HepG2 (cell line): ENCODE data around the gene PARP3. TPM values are rescaled to one million over a fixed set of nuclear protein-coding genes. Genes with fewer than 3 reads are reported as not detected.

ENCODE experiments used
- ATAC-seq: fragments of 200-7000 bp; cut with Tn5 transposase; 3 replicates; pipeline ENCODE4 v1.9.1; 2020; ENCODE audit warnings: mild to moderate bottlenecking, moderate library complexity
- BruUV-seq: library from RNA; stranded (reverse); fragments of 400-500 nt; replicated peaks from 2 replicates; lab custom pipeline; 2021; lab: Mats Ljungman, UMichigan
- CTCF ChIA-PET: fragments of 300-600 bp; formaldehyde crosslinking; extraction: SDS; loops from one replicate; lab custom pipeline; 2021; ENCODE audit warnings: low total read pairs, inconsistent platforms, low intra/inter-chr PET ratio; lab: Yijun Ruan, JAX
- POLR2A ChIA-PET: fragments of 350-600 bp; sonication (Branson Sonifier 250); formaldehyde crosslinking; loops from one replicate; lab custom pipeline; 2020; ENCODE audit warnings: antibody characterized with exemption, inconsistent platforms; lab: Yijun Ruan, JAX
- DNase-seq: peaks from one replicate; pipeline ENCODE4 v3.0.0-alpha.2; 2015; ENCODE audit warnings: low spot score
- FAIRE-seq: peaks from 3 replicates; lab custom pipeline; 2011; peaks lifted over from hg19 to GRCh38; lab: Jason Lieb, UNC
- H2AFZ ChIP-seq: one replicate; pipeline ENCODE4 v1.6.1; 2011; ENCODE audit warnings: low read length, inconsistent platforms
- H3K27ac ChIP-seq: fragments of 300-600 bp; 3 replicates; pipeline ENCODE4 v1.8.0; 2011; ENCODE audit warnings: mixed run types, mild to moderate bottlenecking, mixed read lengths, low read length, inconsistent platforms; ENCODE audit not compliant: insufficient read depth; ENCODE audit errors: extremely low read length
- H3K27me3 ChIP-seq, 2 experiments: fragments of 200-600 bp in 1 of 2; 2 replicates in 1 of 2; 3 replicates in 1 of 2; pipeline versions ENCODE4 v1.6.0 to v1.8.0; 2011; ENCODE audit warnings: low read length in 2 of 2, mild to moderate bottlenecking in 2 of 2, moderate library complexity in 2 of 2, inconsistent platforms in 1 of 2; ENCODE audit not compliant: insufficient read depth in 2 of 2, control insufficient read depth in 1 of 2
- H3K36me3 ChIP-seq, 2 experiments: fragments of 200-600 bp in 1 of 2; replicated peaks in 1 of 2; 2 replicates in 1 of 2; 3 replicates in 1 of 2; pipeline versions ENCODE4 v1.5.1 to v1.8.0; 2011; ENCODE audit warnings: low read length in 2 of 2, inconsistent platforms in 1 of 2; ENCODE audit not compliant: insufficient read depth in 2 of 2, control insufficient read depth in 1 of 2
- H3K4me1 ChIP-seq: 2 replicates; pipeline ENCODE4 v1.5.1; 2012; ENCODE audit warnings: low read length, inconsistent platforms; ENCODE audit not compliant: insufficient read depth
- H3K4me2 ChIP-seq: 2 replicates; pipeline ENCODE4 v1.6.0; 2011; ENCODE audit warnings: low read depth, low read length, inconsistent platforms
- H3K4me3 ChIP-seq, 3 experiments: fragments of 200-600 bp in 1 of 3; sonication (generic), shearing (Covaris generic) in 1 of 3; replicated peaks in 1 of 3; 2 replicates each; pipeline ENCODE4 v1.5.1; 2011 to 2016; ENCODE audit warnings: low read length in 3 of 3, inconsistent platforms in 2 of 3, low read depth in 2 of 3, mild to moderate bottlenecking in 2 of 3, control low read depth in 1 of 3, mixed read lengths in 1 of 3; ENCODE audit not compliant: insufficient read depth in 1 of 3
- H3K79me2 ChIP-seq: one replicate; pipeline ENCODE4 v1.6.1; 2011; ENCODE audit warnings: low read length, inconsistent platforms; ENCODE audit not compliant: insufficient read depth
- H3K9ac ChIP-seq: 2 replicates; pipeline ENCODE4 v1.6.0; 2011; ENCODE audit warnings: mild to moderate bottlenecking, low read depth, low read length, inconsistent platforms; ENCODE audit not compliant: insufficient read depth
- H3K9me3 ChIP-seq: 2 replicates; pipeline ENCODE4 v1.5.1; 2012; ENCODE audit warnings: mild to moderate bottlenecking, low read length
- H4K20me1 ChIP-seq: 2 replicates; pipeline ENCODE4 v1.6.0; 2011; ENCODE audit warnings: inconsistent platforms, mild to moderate bottlenecking, low read length, moderate library complexity; ENCODE audit not compliant: insufficient read depth
- FOSL1 ChIP-seq: sonication (generic); formaldehyde crosslinking; IDR thresholded peaks from 2 replicates; pipeline ENCODE4 v1.9.0; 2021; ENCODE audit warnings: missing genetic modification reagents, borderline replicate concordance
- HNRNPH1 ChIP-seq: fragments of 200-400 bp; formaldehyde crosslinking; optimal IDR thresholded peaks from 2 replicates; pipeline ENCODE3; 2017; ENCODE audit warnings: mild to moderate bottlenecking, low read depth, low read length
- MATR3 ChIP-seq: sonication (generic); formaldehyde crosslinking; IDR thresholded peaks from 2 replicates; pipeline ENCODE4 v1.4.0; 2020; ENCODE audit warnings: missing genetic modification reagents
- RAD51 ChIP-seq: fragments of 450-650 bp; IDR thresholded peaks from 2 replicates; pipeline ENCODE4 v1.6.1; 2016; ENCODE audit warnings: borderline replicate concordance
- RFX3 ChIP-seq: IDR thresholded peaks from 2 replicates; pipeline ENCODE4 v1.6.1; 2016; ENCODE audit warnings: missing biosample characterization, missing genetic modification reagents
- SP1 ChIP-seq, 2 experiments: fragments of 450-650 bp in 1 of 2; sonication (generic) in 1 of 2; formaldehyde crosslinking in 1 of 2; IDR thresholded peaks; 2 replicates each; pipeline versions ENCODE4 v1.4.0 to v1.6.1; 2016 to 2020; ENCODE audit warnings: missing genetic modification reagents in 1 of 2
- STAG1 ChIP-seq: sonication (generic); formaldehyde crosslinking; IDR thresholded peaks from 2 replicates; pipeline ENCODE4 v1.4.0; 2020; ENCODE audit warnings: missing genetic modification reagents
- TEAD3 ChIP-seq: optimal IDR thresholded peaks from 2 replicates; pipeline ENCODE3; 2016; ENCODE audit warnings: borderline replicate concordance
- ZBTB38 ChIP-seq: sonication (generic); formaldehyde crosslinking; IDR thresholded peaks from 2 replicates; pipeline ENCODE4 v1.5.1; 2020; ENCODE audit warnings: mild to moderate bottlenecking, missing genetic modification reagents
- ZBTB7B ChIP-seq: sonication (generic); formaldehyde crosslinking; IDR thresholded peaks from 2 replicates; pipeline ENCODE4 v1.4.0; 2020; ENCODE audit warnings: missing genetic modification reagents
- ZC3H4 ChIP-seq: sonication (generic); formaldehyde crosslinking; IDR thresholded peaks from 2 replicates; pipeline ENCODE4 v1.4.0; 2020; ENCODE audit warnings: missing genetic modification reagents, borderline replicate concordance
- ZNF383 ChIP-seq: sonication (generic); formaldehyde crosslinking; IDR thresholded peaks from 2 replicates; pipeline ENCODE4 v1.4.0; 2020; ENCODE audit warnings: missing genetic modification reagents, mild to moderate bottlenecking, borderline replicate concordance
- ZNF768 ChIP-seq: sonication (generic); formaldehyde crosslinking; IDR thresholded peaks from 2 replicates; pipeline ENCODE4 v1.4.0; 2020; ENCODE audit warnings: missing genetic modification reagents
- ZSCAN31 ChIP-seq: sonication (generic); formaldehyde crosslinking; IDR thresholded peaks from 2 replicates; pipeline ENCODE4 v1.5.0; 2020; ENCODE audit warnings: low read depth, mild to moderate bottlenecking, missing genetic modification reagents
- WGBS: methylation state at CpG from one replicate; pipeline ENCODE4 v1.1.6; 2017; ENCODE audit warnings: low lambda C conversion rate; 5-methylcytosine and 5-hydroxymethylcytosine counted together
- in situ Hi-C: cut with HindIII; loops from 2 replicates; pipeline ENCODE4 v1.10.0; 2017; ENCODE audit warnings: low pct_unique_long_range_greater_than_20kb; ENCODE audit not compliant: extremely low pct_ligation_motif_present
- intact Hi-C: fragments of 100-400 bp; cut with micrococcal nuclease; formaldehyde crosslinking; loops from one replicate; pipeline ENCODE4 v1.10.0; 2022; ENCODE audit not compliant: unreplicated experiment
- polyA plus RNA-seq, 8 experiments: library from polyadenylated mRNA; depleted of rRNA in 3 of 8; stranded (reverse) in 7 of 8; unstranded in 1 of 8; fragments of >200 nt; fragmentation: Illumina TruSeq in 4 of 8; extraction: Trizol in 4 of 8; gene quantifications; 2 replicates each; pipeline versions ENCODE4 v1.2.1 to v1.2.3, GENCODE V29; 2011 to 2016; ENCODE audit warnings: low read depth in 4 of 8, missing spikeins in 1 of 8, mixed read lengths in 1 of 8; ENCODE audit not compliant: insufficient read depth in 1 of 8
- total RNA-seq, 5 experiments: library from RNA; depleted of rRNA; stranded (reverse); fragments of >200 nt; fragmentation: Illumina TruSeq; extraction: Trizol; gene quantifications; 2 replicates each; pipeline ENCODE4 v1.2.3, GENCODE V29; 2016; ENCODE audit warnings: low read depth in 1 of 5
- TF ChIP-seq, protein P1 (sequence below): sonication (generic); formaldehyde crosslinking; IDR thresholded peaks from 2 replicates; pipeline ENCODE4 v1.4.0; 2020; ENCODE audit warnings: missing genetic modification reagents
- TF ChIP-seq, protein P2 (sequence below): sonication (generic); formaldehyde crosslinking; IDR thresholded peaks from 2 replicates; pipeline ENCODE4 v1.5.0; 2020; ENCODE audit warnings: mild to moderate bottlenecking, missing genetic modification reagents, borderline replicate concordance

The PARP3 gene
- total and polyA plus RNA-seq, 2 of the 13 experiments (the other 11 are each of a cell fraction or from before 2014, with no cell fraction given), result 11.2 to 21.5 TPM

DNA sequence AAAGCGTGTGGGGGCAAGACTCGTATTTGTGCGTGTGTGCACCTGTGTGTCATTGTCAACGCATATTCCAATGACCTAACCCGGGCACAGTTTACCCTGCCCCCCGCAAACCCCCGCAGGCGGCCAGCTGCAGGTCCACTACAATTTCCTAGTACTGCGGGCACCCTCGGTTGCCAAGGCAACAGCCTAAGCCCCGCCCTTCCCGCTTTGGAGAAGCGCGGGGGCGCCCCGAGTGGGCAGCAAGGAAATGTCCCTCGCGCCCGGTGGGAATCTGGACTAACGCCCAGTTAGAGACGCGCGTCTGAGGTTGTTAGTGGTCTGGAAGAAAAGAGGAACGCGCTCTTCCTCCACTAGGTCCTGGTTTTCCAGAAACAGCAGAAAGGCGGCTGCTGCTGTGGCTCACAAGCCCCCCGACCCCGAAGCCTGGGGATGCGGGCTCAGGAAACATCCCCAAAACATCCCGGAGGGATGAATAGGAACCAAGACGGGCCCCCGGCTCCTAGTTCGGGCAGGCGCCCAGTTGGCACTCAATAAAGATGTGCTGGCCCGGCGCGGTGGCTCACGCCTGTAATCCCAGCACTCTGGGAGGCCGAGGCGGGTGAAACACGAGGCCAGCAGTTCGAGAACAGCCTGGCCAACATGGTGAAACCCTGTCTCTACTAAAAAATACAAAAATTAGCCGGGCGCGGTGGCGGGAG, 33.8 kb downstream of the PARP3 start:
- peak; percentile 50 for DNase-seq
- ChIA-PET CTCF (interaction anchor here (3.5 kb wide), 1 partner anchor 34 kb away, joined by 34 read pairs; the partner anchor contains the start of genes PARP3 and RRP9), POLR2A (interaction anchor here (1.4 to 5.5 kb wide), 4 partner anchors 15 to 81 kb away, joined by 6 to 173 read pairs (median 19); partner anchors contain the start of genes DUSP7, PARP3, RPL29 and RRP9)
- intact Hi-C loops (no loop called here), in situ Hi-C loops (no loop called here)
- WGBS, result 83% methylated on average over 46 of the region's 46 CpGs
- peaks cover 2 to 3% of the 10 kb centered on the region in 2 experiments; a peak in 1 of 5 replicates for H3K36me3 ChIP-seq
- FAIRE-seq, result no peak
- ATAC-seq, result no peak
- H3K9ac ChIP-seq, result peak overlapping the region; percentile 94; the same call in 1 of the 2 replicates
- H3K9me3 ChIP-seq, result no peaks in the 10 kb centered on the region
- no peak overlapping the region for H2AFZ ChIP-seq
- no peaks in the 10 kb centered on the region for H4K20me1 ChIP-seq
- no peak overlapping the region for H3K27ac ChIP-seq
- H3K79me2 ChIP-seq, result peaks cover 11% of the 10 kb centered on the region
- BruUV-seq, result TSS peak; percentile 77
- no peaks in the 10 kb centered on the region; a peak in 1 of 5 replicates for H3K27me3 ChIP-seq
- peak overlapping the region; percentile 99 for H3K4me2 ChIP-seq
- peaks cover 42% of the 10 kb centered on the region for H3K4me1 ChIP-seq
- H3K4me3 ChIP-seq, result peak overlapping the region in 1 of 3 experiments; percentile 77; a peak in 1 of 6 replicates
- TF ChIP-seq, protein P1, sequence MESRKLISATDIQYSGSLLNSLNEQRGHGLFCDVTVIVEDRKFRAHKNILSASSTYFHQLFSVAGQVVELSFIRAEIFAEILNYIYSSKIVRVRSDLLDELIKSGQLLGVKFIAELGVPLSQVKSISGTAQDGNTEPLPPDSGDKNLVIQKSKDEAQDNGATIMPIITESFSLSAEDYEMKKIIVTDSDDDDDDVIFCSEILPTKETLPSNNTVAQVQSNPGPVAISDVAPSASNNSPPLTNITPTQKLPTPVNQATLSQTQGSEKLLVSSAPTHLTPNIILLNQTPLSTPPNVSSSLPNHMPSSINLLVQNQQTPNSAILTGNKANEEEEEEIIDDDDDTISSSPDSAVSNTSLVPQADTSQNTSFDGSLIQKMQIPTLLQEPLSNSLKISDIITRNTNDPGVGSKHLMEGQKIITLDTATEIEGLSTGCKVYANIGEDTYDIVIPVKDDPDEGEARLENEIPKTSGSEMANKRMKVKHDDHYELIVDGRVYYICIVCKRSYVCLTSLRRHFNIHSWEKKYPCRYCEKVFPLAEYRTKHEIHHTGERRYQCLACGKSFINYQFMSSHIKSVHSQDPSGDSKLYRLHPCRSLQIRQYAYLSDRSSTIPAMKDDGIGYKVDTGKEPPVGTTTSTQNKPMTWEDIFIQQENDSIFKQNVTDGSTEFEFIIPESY (CRISPR knock-in tag), result peak; percentile 100
- TF ChIP-seq HNRNPH1, result no peak
- no peak for TF ChIP-seq FOSL1 (CRISPR knock-in tag)
- TF ChIP-seq RFX3, result peak; percentile 78
- peak; percentile 7; the same call in 1 of the 2 replicates for TF ChIP-seq STAG1 (CRISPR knock-in tag)
- TF ChIP-seq ZC3H4 (CRISPR knock-in tag), result 0 out of 2 replicates have a peak, but pooled peaks have one; percentile 13
- 0 out of 2 replicates have a peak, but pooled peaks have one; percentile 23 for TF ChIP-seq ZBTB7B (CRISPR knock-in tag)
- no peak for TF ChIP-seq SP1 (IDR thresholded peaks at IDR 0.05)
- 0 out of 2 replicates have a peak, but pooled peaks have one; percentile 23 for TF ChIP-seq SP1 (CRISPR knock-in tag; IDR thresholded peaks at IDR 0.05)
- no peak for TF ChIP-seq MATR3 (CRISPR knock-in tag)
- no peak for TF ChIP-seq ZNF383 (CRISPR knock-in tag)
- no peak for TF ChIP-seq ZNF768
- no peak for TF ChIP-seq RAD51
- TF ChIP-seq, protein P2, sequence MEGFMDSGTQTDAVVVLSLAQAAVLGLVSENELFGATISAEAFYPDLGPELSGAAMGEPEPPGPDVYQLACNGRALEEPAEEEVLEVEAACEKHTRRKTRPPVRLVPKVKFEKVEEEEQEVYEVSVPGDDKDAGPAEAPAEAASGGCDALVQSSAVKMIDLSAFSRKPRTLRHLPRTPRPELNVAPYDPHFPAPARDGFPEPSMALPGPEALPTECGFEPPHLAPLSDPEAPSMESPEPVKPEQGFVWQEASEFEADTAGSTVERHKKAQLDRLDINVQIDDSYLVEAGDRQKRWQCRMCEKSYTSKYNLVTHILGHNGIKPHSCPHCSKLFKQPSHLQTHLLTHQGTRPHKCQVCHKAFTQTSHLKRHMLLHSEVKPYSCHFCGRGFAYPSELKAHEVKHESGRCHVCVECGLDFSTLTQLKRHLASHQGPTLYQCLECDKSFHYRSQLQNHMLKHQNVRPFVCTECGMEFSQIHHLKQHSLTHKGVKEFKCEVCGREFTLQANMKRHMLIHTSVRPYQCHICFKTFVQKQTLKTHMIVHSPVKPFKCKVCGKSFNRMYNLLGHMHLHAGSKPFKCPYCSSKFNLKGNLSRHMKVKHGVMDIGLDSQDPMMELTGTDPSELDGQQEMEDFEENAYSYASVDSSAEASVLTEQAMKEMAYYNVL (CRISPR knock-in tag), result no peak
- TF ChIP-seq TEAD3 (CRISPR knock-in tag), result peak; percentile 10
- 0 out of 2 replicates have a peak, but pooled peaks have one; percentile 49 for TF ChIP-seq ZBTB38 (CRISPR knock-in tag)
- TF ChIP-seq ZSCAN31 (CRISPR knock-in tag), result no peak
